ENCODE results near the gene RIPOR1.
A peak's percentile ranks its signal among the peaks of the same experiment; 100 is the strongest.

RIPOR1 gene

DNA sequence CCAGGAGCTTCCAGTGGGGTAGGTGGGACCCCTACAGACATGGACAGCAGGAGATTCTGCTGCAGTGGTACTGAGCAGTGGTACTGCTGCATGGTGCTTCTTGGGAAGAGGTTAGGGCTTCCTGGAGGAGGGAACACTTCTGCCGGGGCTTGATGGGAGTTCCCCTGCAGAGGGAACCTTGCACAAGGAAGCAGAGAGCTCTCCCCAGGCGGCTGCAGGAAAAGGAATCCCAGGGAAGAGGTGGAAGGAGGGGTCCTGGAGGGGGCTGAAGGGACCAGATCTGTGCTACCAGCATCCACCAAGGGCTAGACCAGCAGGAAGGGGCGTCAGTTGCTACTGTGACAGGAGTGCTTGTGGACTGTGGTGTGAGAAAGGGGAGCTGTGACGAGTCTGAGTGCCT lies 10.6 kb downstream of the RIPOR1 start:
- no peak for DNase-seq

- DNase-seq: no peak
Observed at GRCh38 chr16:67539691-67540635, 11.3 kb downstream of the RIPOR1 start.

DNA sequence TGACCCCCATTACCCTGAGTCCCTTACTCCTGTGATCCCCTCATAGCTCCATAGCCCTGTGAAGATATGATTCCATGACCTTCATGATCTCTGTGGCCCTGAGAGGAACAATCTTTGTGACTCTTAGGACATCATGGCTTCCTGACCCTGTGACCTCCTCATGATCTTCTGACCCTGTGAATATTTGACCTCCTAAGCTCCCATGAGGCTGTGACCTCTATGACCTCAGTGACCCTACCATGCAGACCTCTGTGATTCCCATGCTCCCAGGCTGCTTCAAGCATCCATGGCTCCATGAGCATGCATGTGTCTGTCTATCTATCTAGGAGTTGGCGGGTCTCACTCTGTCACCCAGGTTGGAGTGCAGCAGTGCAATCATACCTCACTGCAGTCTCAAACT lies 12.1 kb downstream of the RIPOR1 start:
- DNase-seq: no peak

- no peak for DNase-seq
Observed at GRCh38 chr16:67541391-67542263, 13.0 kb downstream of the RIPOR1 start.

DNA sequence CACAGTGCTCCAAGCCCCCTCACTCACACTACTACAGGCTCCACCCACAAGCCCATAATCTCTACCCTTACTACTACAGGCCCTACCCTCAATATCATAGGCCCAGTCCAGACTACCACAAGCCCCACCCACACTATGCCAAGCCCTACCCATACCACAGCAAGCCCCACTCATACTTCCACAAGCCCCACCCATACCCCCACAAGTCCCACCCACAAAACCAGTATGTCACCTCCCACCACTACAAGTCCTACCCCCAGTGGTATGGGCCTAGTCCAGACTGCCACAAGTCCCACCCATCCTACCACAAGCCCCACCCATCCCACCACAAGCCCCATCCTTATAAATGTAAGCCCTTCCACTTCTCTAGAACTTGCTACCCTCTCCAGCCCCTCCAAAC lies 13.8 kb downstream of the RIPOR1 start:
- DNase-seq: peak; percentile 66

DNA sequence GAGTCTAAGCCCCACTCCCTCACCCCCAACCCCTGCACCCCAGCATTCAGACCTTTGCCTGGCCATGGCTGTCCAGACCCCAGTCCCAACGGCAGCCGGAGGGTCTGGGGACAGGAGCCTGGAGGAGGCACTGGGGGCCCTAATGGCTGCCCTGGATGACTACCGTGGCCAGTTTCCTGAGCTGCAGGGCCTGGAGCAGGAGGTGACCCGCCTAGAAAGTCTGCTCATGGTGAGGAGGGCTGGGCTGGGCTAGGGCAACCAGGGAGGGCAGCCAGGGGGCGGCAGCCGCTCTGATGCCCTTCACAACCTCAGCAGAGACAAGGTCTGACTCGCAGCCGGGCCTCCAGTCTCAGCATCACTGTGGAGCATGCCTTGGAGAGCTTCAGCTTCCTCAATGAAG lies 14.4 kb downstream of the RIPOR1 start:
- no peak for DNase-seq

DNA sequence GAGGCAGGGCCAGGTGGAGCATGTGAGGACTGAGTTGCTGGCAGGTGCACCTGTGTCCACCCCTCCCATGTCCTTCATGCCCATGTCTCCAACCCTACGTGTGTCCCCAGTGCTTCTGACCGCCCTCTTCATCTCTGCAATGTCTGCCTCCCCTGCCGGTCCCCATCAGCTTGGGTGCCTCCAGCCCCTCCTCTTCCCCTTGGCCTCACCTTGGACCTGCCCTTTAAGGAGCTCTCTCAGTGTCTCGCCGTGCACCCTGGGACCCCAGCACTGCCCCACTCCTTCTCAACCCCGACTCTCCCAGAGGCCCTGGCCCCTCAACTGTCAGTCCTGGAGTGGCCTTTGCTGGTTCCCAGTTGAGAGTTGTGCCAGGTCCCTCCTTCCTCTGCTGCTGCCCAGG lies 15.0 kb downstream of the RIPOR1 start:
- DNase-seq: no peak

GRCh38 chr16:67544329-67544841 lies 15.8 kb downstream of the RIPOR1 start:
- DNase-seq: no peak

- DNase-seq: no peak
Observed at GRCh38 chr16:67544844-67545664, 16.4 kb downstream of the RIPOR1 start.

DNA sequence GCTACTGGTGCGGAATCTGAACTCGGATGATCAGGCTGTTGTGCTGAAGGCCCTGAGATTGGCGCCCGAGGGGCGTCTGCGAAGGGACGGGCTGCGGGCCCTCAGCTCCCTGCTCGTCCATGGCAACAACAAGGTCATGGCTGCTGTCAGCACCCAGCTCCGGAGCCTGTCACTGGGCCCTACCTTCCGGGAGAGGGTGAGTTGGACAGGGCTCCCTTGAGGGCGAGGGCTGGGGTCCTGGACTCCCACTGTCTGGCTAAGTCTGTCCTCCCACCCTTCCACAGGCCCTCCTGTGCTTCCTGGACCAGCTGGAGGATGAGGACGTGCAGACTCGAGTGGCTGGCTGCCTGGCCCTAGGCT lies 17.0 kb downstream of the RIPOR1 start:
- DNase-seq: no peak

- DNase-seq: no peak
Observed at GRCh38 chr16:67546091-67546501, 17.5 kb downstream of the RIPOR1 start.

DNA sequence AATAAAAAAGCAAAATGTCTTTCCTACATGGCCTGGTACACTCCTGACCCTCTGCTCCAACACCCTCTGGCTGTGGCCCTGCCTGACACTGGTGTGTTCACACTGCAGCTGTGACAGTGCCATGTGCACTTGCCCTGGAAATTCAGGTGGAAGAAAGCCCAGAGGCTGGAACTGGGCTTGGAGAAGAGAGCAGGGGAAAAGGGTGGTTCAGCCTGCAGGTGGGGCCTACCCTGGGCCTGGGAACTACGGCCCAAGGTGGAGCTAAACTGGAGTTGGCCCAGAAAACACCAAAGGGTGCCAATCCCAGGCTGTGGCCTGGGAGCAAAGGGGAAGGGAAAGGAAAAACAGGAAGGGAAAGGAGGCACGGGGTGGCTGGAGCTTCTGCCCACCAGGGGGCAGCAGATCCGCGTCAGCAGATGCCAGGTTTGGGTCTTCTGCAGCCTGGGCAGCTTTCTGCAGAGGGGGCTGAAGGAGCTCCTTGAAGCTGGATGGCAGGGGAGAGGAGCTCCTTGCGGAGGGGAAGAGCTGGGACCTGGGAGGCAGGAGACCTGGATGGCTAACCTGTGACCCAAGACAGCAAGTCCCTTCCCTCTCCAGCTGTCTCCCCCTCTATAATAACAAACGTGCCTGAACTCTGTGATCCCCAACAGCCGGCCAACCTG lies 18.3 kb downstream of the RIPOR1 start:
- DNase-seq: peak; percentile 75

DNA sequence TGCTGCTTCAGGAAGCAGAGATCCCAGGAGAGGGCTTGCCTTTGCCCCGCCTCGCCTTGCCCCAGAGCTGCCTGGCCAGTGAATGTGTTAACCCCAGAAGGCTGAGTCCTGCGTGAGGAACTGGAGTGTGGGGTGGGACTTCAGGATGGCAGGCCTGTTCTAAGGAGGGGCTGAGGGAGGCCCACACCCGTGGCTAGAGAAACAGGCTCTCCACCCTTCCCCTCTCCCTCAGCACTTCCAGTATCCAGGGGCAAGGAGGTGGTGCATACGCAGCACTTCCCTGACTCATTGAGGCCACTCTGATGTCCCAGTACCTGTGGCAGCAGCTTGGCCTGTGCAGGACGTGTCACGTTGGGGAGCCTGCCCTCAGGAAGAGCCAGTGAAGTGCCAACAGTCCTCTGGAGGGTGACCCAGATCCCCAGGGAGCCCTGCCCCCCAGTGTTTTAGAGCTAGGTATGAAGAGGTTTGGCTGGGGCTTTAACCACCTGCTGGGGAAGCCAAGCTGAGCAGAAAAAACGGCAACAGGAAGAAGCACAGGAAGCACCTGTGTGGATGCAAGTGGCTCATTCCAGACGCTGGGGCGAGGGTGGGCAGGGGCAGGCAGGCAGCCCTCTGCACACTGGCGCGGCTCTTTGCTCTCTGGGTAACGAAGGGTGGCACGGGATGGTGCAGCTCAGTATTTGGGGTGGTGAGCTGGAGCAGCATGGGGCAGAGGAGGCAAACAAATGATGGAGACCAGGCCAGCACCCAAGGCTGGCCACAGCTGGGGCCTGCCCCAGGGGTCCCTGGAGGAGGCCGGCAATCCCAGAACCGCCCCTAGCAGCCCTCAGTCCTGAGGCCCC lies 19.0 kb downstream of the RIPOR1 start:
- peak; percentile 37 for DNase-seq

DNA sequence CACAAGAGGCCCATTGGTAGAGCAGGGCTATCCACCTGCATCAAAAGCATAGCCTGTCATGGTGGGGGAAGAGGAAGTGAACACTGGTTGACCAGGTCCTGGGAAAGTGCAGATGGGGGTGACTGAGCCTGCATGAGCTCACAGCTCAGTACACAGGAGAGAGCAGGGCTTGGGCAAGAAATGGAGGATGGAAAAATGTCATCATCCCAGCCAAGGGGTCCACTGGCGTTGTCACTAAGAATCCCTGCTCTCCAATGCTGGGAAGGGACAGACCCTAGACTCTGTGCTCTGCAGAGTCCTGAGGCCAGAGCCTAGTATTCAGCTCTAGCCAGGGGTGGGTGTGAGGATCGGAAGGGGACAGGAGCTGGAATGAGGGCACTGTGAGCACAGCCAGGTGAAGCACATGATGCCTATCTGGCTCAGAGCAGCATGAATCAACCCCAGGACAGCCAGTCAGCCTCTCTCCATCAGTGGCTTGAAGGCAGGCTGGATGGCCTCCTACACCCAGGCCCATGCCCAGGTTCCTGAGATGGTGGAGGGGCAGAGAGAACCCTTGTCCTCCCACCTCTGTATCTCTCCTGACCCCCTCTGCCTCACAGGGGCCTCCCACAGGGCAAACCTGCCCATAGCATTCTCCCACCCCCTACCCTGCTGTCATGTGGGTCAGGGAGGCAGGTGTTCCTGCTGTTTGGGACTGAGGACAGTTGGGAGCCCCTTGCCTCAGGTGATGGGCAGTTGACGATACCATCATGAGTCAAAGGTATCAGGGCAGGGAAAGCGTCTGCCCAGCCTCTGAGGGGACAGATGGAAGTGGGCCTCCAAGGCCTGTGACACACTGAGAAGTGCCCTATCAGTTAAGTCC lies 19.9 kb downstream of the RIPOR1 start:
- DNase-seq: no peak

GRCh38 chr16:67549240-67549639 lies 20.6 kb downstream of the RIPOR1 start:
- no peak for DNase-seq

DNA sequence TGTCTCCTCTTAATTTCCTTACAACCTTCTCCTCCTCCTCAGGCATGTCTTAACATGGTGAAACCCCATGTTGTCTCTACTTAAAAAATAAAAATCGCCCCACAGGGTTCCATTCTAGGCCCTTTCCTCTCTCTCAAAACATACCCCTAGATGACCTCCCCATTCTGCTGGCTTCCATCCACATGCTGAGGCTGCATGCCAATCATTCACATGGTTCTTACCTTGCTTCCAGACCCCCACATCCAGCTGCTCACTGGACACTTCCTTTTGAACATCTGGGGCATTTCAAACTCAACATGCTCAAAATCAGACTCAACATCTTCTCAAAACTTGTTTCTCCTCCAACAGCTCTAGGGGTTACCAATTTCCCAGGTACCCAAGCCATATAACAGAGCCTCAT lies 21.3 kb downstream of the RIPOR1 start:
- no peak for DNase-seq

- no peak for DNase-seq
Observed at GRCh38 chr16:67551091-67551490, 22.5 kb downstream of the RIPOR1 start.

- DNase-seq: no peak
Observed at GRCh38 chr16:67551972-67552371, 23.3 kb downstream of the RIPOR1 start.

- DNase-seq: no peak
Observed at GRCh38 chr16:67552476-67552875, 23.8 kb downstream of the RIPOR1 start.

GRCh38 chr16:67555795-67556212 lies 27.2 kb downstream of the RIPOR1 start:
- no peak for DNase-seq
